Measurements from ENCODE around the gene NSF.

The NSF gene

GRCh38 chr17:46788300-46788699 lies 197.8 kb downstream of the NSF start:
- Histone ChIP-seq H3K27ac (ENCODE audit: low read depth, low read length) (no peak overlapping the region), H3F3A (ENCODE audit: control insufficient read depth, insufficient read depth) (no peaks in the 10 kb centered on the region), H3K27me3 (ENCODE audit: control insufficient read depth, low read length) (peaks cover 1% of the 10 kb centered on the region), H3K9me3 (ENCODE audit: control insufficient read depth, insufficient read depth, low read length) (no peaks in the 10 kb centered on the region), H3K9me2 (replicated peaks; ENCODE audit: control insufficient read depth, low read length) (no peaks in the 10 kb centered on the region), H3K79me2 (ENCODE audit: control insufficient read depth, low read length) (no peaks in the 10 kb centered on the region), H3K36me3 (ENCODE audit: control insufficient read depth, low read length) (no peaks in the 10 kb centered on the region), H3K4me3 (ENCODE audit: low read length) (no peak overlapping the region), H4K20me1 (ENCODE audit: control insufficient read depth, insufficient read depth, low read depth, low read length) (no peaks in the 10 kb centered on the region), H3K4me1 (ENCODE audit: control insufficient read depth, low read length) (no peaks in the 10 kb centered on the region), H3K4me2 (ENCODE audit: low read length) (no peak overlapping the region)
- TF ChIP-seq EZH2phosphoT487 (IDR thresholded peaks at IDR 0.05; ENCODE audit: borderline replicate concordance, low read length) (no peak), CTCF (IDR thresholded peaks at IDR 0.05; ENCODE audit: low read depth, low read length, poor library complexity, severe bottlenecking) (no peak)

- Histone ChIP-seq H3K36me3 (ENCODE audit: control insufficient read depth, low read length) (no peaks in the 10 kb centered on the region), H3K9me3 (ENCODE audit: control insufficient read depth, insufficient read depth, low read length) (no peaks in the 10 kb centered on the region), H3K79me2 (ENCODE audit: control insufficient read depth, low read length) (no peaks in the 10 kb centered on the region), H3K4me3 (ENCODE audit: low read length) (no peak overlapping the region), H3F3A (ENCODE audit: control insufficient read depth, insufficient read depth) (no peaks in the 10 kb centered on the region), H4K20me1 (ENCODE audit: control insufficient read depth, insufficient read depth, low read depth, low read length) (no peaks in the 10 kb centered on the region), H3K9me2 (replicated peaks; ENCODE audit: control insufficient read depth, low read length) (no peaks in the 10 kb centered on the region), H3K4me1 (ENCODE audit: control insufficient read depth, low read length) (no peaks in the 10 kb centered on the region), H3K27me3 (ENCODE audit: control insufficient read depth, low read length) (peaks cover 6% of the 10 kb centered on the region), H3K4me2 (ENCODE audit: low read length) (no peak overlapping the region), H3K27ac (ENCODE audit: low read depth, low read length) (no peak overlapping the region)
- no peak for TF ChIP-seq EZH2phosphoT487 (IDR thresholded peaks at IDR 0.05; ENCODE audit: borderline replicate concordance, low read length)
- no peak for TF ChIP-seq CTCF (IDR thresholded peaks at IDR 0.05; ENCODE audit: low read depth, low read length, poor library complexity, severe bottlenecking)
Observed at GRCh38 chr17:46788796-46789195, 198.3 kb downstream of the NSF start.

- Histone ChIP-seq H3K4me3 (ENCODE audit: low read length) (no peak overlapping the region), H4K20me1 (ENCODE audit: control insufficient read depth, insufficient read depth, low read depth, low read length) (no peaks in the 10 kb centered on the region), H3F3A (ENCODE audit: control insufficient read depth, insufficient read depth) (no peaks in the 10 kb centered on the region), H3K9me2 (replicated peaks; ENCODE audit: control insufficient read depth, low read length) (no peaks in the 10 kb centered on the region), H3K27ac (ENCODE audit: low read depth, low read length) (no peak overlapping the region), H3K36me3 (ENCODE audit: control insufficient read depth, low read length) (no peaks in the 10 kb centered on the region), H3K79me2 (ENCODE audit: control insufficient read depth, low read length) (no peaks in the 10 kb centered on the region), H3K4me2 (ENCODE audit: low read length) (no peak overlapping the region), H3K9me3 (ENCODE audit: control insufficient read depth, insufficient read depth, low read length) (no peaks in the 10 kb centered on the region), H3K4me1 (ENCODE audit: control insufficient read depth, low read length) (no peaks in the 10 kb centered on the region), H3K27me3 (ENCODE audit: control insufficient read depth, low read length) (peaks cover 14% of the 10 kb centered on the region)
- no peak for TF ChIP-seq EZH2phosphoT487 (IDR thresholded peaks at IDR 0.05; ENCODE audit: borderline replicate concordance, low read length)
- TF ChIP-seq CTCF (IDR thresholded peaks at IDR 0.05; ENCODE audit: low read depth, low read length, poor library complexity, severe bottlenecking) = no peak
Observed at GRCh38 chr17:46789610-46790009, 199.1 kb downstream of the NSF start.

- Histone ChIP-seq H3K9me3 (ENCODE audit: control insufficient read depth, insufficient read depth, low read length) (no peaks in the 10 kb centered on the region), H3K4me2 (ENCODE audit: low read length) (no peak overlapping the region), H3K9me2 (replicated peaks; ENCODE audit: control insufficient read depth, low read length) (no peaks in the 10 kb centered on the region)
Observed at GRCh38 chr17:46790216-46790615, 199.7 kb downstream of the NSF start.

More at GRCh38 chr17:46790216-46790615, 199.7 kb downstream of the NSF start:
- H4K20me1 ChIP-seq (ENCODE audit: control insufficient read depth, insufficient read depth, low read depth, low read length) = no peaks in the 10 kb centered on the region
- H3K4me3 ChIP-seq (ENCODE audit: low read length) = no peak overlapping the region
- H3K27ac ChIP-seq (ENCODE audit: low read depth, low read length) = no peak overlapping the region
- no peaks in the 10 kb centered on the region for H3K36me3 ChIP-seq (ENCODE audit: control insufficient read depth, low read length)
- no peaks in the 10 kb centered on the region for H3K4me1 ChIP-seq (ENCODE audit: control insufficient read depth, low read length)
- H3K79me2 ChIP-seq (ENCODE audit: control insufficient read depth, low read length) = no peaks in the 10 kb centered on the region
- peaks cover 15% of the 10 kb centered on the region for H3K27me3 ChIP-seq (ENCODE audit: control insufficient read depth, low read length)
- no peaks in the 10 kb centered on the region for H3F3A ChIP-seq (ENCODE audit: control insufficient read depth, insufficient read depth)
- TF ChIP-seq CTCF (IDR thresholded peaks at IDR 0.05; ENCODE audit: low read depth, low read length, poor library complexity, severe bottlenecking) (no peak), EZH2phosphoT487 (IDR thresholded peaks at IDR 0.05; ENCODE audit: borderline replicate concordance, low read length) (no peak)
